IgD-negative memory B cell (primary cell): ENCODE data around the gene ESPN. TPM values are rescaled to one million over a fixed set of nuclear protein-coding genes. Genes with fewer than 3 reads are reported as not detected.

Experiments used
- polyA plus RNA-seq: library from polyadenylated mRNA; unstranded; fragments of 300-500 nt; fragmentation: Illumina TruSeq; gene quantifications from one replicate; pipeline ENCODE4 v1.2.3, GENCODE V29; 2021

Gene ESPN
- polyA plus RNA-seq, 1 donor from 2014 or later: not detected

Other genes with a start within 250 kb of the ESPN start
- not detected for gene CHD5, start 244.5 kb upstream of the ESPN start, polyA plus RNA-seq
- gene RPL22, start 225.2 kb upstream of the ESPN start, polyA plus RNA-seq: 302 TPM
- 0.23 TPM for gene RNF207, start 218.7 kb upstream of the ESPN start, polyA plus RNA-seq
- 14.2 TPM for gene ICMT, start 188.8 kb upstream of the ESPN start, polyA plus RNA-seq
- not detected for gene HES3, start 180.6 kb upstream of the ESPN start, polyA plus RNA-seq
- 0.06 TPM for gene GPR153, start 163.7 kb upstream of the ESPN start, polyA plus RNA-seq
- gene ACOT7, start 31.0 kb upstream of the ESPN start, polyA plus RNA-seq: 3.8 TPM
- gene HES2, start 4.9 kb upstream of the ESPN start, polyA plus RNA-seq: not detected
- gene TNFRSF25, start 41.4 kb downstream of the ESPN start, polyA plus RNA-seq: 2.3 TPM
- not detected for gene PLEKHG5, start 66.9 kb downstream of the ESPN start, polyA plus RNA-seq
- 18.1 TPM for gene NOL9, start 129.7 kb downstream of the ESPN start, polyA plus RNA-seq
- gene TAS1R1, start 130.5 kb downstream of the ESPN start, polyA plus RNA-seq: not detected
- 21.4 TPM for gene ZBTB48, start 155.2 kb downstream of the ESPN start, polyA plus RNA-seq
- gene KLHL21, start 178.1 kb downstream of the ESPN start, polyA plus RNA-seq: 12.1 TPM
- 5.3 TPM for gene PHF13, start 189.0 kb downstream of the ESPN start, polyA plus RNA-seq
- 28.4 TPM for gene THAP3, start 200.1 kb downstream of the ESPN start, polyA plus RNA-seq